GM19468 (cell line): ENCODE measurements around the gene HK1.
"Not testable (repeated sequence)": the region's sequence is repeated elsewhere in the genome, so short reads cannot be mapped to it uniquely, and the experiment has no call there.

ENCODE experiments used
- ATAC-seq: cut with Tn5 transposase; IDR thresholded peaks from one replicate; pipeline ENCODE4 v1.9.1; 2021; ENCODE audit warnings: mild to moderate bottlenecking, moderate library complexity, moderate number of reproducible peaks; ENCODE audit not compliant: unreplicated experiment; ENCODE audit errors: extremely low read depth

HK1 gene

GRCh38 chr10:69253171-69253570 lies 25.1 kb upstream of the HK1 start:
- ATAC-seq = no peak

GRCh38 chr10:69254877-69255276 lies 23.4 kb upstream of the HK1 start:
- ATAC-seq = no peak

GRCh38 chr10:69259547-69260243 lies 18.6 kb upstream of the HK1 start:
- no peak for ATAC-seq

GRCh38 chr10:69261184-69261583 lies 17.1 kb upstream of the HK1 start:
- ATAC-seq = no peak

- ATAC-seq = no peak
These were observed 16.0 kb upstream of the HK1 start for GRCh38 chr10:69262292-69262751.

- ATAC-seq = no peak
These were observed 12.8 kb upstream of the HK1 start for GRCh38 chr10:69265521-69265920.

GRCh38 chr10:69268761-69269416 lies 9.4 kb upstream of the HK1 start:
- ATAC-seq = no peak

GRCh38 chr10:69269761-69270160 lies 8.5 kb upstream of the HK1 start:
- ATAC-seq = no peak

GRCh38 chr10:69270990-69271389 lies 7.3 kb upstream of the HK1 start:
- ATAC-seq = no peak

GRCh38 chr10:69272624-69273023 lies 5.7 kb upstream of the HK1 start:
- no peak for ATAC-seq

GRCh38 chr10:69275444-69275843 lies 2.9 kb upstream of the HK1 start:
- no peak for ATAC-seq

GRCh38 chr10:69276503-69276902 lies 1.8 kb upstream of the HK1 start:
- ATAC-seq = no peak

- ATAC-seq = no peak
These were observed 814 bp downstream of the HK1 start for GRCh38 chr10:69279110-69279509.

- no peak for ATAC-seq
These were observed 3.5 kb downstream of the HK1 start for GRCh38 chr10:69281507-69282413.

- ATAC-seq = not testable (repeated sequence)
These were observed 6.1 kb downstream of the HK1 start for GRCh38 chr10:69284402-69284801.

GRCh38 chr10:69285699-69286098 lies 7.4 kb downstream of the HK1 start:
- no peak for ATAC-seq

GRCh38 chr10:69287181-69287580 lies 8.9 kb downstream of the HK1 start:
- ATAC-seq = no peak

GRCh38 chr10:69290993-69291392 lies 12.7 kb downstream of the HK1 start:
- ATAC-seq = no peak

- no peak for ATAC-seq
These were observed 14.2 kb downstream of the HK1 start for GRCh38 chr10:69292459-69292858.

GRCh38 chr10:69295027-69295636 lies 16.8 kb downstream of the HK1 start:
- ATAC-seq = no peak
